Activated CD4-positive, alpha-beta memory T cell treated with anti-CD3 and anti-CD28 coated beads for 36 hours (primary cell): Measurements from ENCODE around the gene LRP5. TPM values are rescaled to one million over a fixed set of nuclear protein-coding genes. Genes with fewer than 3 reads are reported as not detected.
A peak's percentile ranks its signal among the peaks of the same experiment; 100 is the strongest.

Experiments used
- CTCF ChIA-PET: fragments of 350-600 bp; sonication (Branson Sonifier 250); formaldehyde crosslinking; loops from one replicate; lab custom pipeline; 2021; ENCODE audit warnings: antibody characterized with exemption, inconsistent platforms; lab: Charles Lee
- POLR2A ChIA-PET: fragments of 350-600 bp; sonication (Branson Sonifier 250); formaldehyde crosslinking; loops from one replicate; lab custom pipeline; 2021; ENCODE audit warnings: antibody characterized with exemption; lab: Charles Lee
- DNase-seq: peaks from one replicate; pipeline ENCODE4 v3.0.0-alpha.2; 2020
- H3K27ac Mint-ChIP-seq: one replicate; pipeline ENCODE4 v1.8.0; 2021; ENCODE audit warnings: mixed read lengths
- H3K27me3 Mint-ChIP-seq: one replicate; pipeline ENCODE4 v1.8.0; 2021; ENCODE audit warnings: mixed read lengths
- H3K36me3 Mint-ChIP-seq: one replicate; pipeline ENCODE4 v1.8.0; 2021; ENCODE audit warnings: mixed read lengths
- H3K4me1 Mint-ChIP-seq: one replicate; pipeline ENCODE4 v1.8.0; 2021; ENCODE audit warnings: low read depth, mixed read lengths
- H3K4me3 Mint-ChIP-seq: one replicate; pipeline ENCODE4 v1.8.0; 2021; ENCODE audit warnings: mild to moderate bottlenecking, mixed read lengths
- H3K9me3 Mint-ChIP-seq: one replicate; pipeline ENCODE4 v1.8.0; 2021; ENCODE audit warnings: mixed read lengths
- intact Hi-C: fragments of 100-400 bp; cut with micrococcal nuclease; formaldehyde crosslinking; loops from one replicate; pipeline ENCODE4 v1.15.1; 2023
- total RNA-seq, 2 experiments: library from RNA; stranded (reverse); gene quantifications; one replicate each; pipeline ENCODE4 v1.2.3, GENCODE V29; 2021

LRP5 gene
- total RNA-seq: 1 to 10 TPM; 6.1 to 7.6 TPM

DNA sequence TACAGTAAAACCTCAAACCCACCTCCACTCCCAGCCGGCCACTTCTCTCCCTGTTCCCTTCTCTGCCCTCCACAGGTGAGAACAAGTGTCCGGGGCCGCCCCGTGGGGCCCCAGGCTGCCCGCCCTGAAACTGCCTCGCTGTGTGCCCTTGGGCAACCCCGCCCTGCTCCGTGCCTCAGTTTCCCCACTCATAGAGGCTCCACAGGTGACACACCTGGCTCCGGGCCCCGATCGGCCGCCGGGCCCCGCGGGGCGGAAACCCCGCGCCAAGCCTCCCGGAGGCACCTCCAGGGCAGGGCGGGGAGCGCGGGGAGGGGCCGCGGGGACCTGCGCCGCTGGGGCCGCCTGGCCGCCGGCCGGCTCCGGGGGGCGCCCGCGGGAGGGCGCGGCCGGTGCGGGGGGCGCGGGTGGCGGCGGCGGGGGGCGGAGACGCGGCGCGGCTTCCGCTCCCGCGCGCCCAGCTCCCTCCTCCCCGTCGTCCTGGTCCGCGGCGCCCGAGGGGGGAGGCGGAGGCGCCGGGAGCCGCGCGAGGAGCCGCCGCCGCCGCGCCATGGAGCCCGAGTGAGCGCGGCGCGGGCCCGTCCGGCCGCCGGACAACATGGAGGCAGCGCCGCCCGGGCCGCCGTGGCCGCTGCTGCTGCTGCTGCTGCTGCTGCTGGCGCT is at the start of gene LRP5:
LRP5 (plus strand) TSS at position 475 of the 663 bp plus-strand sequence; CDS start at position 599, 124 bp downstream.
- Mint-ChIP-seq H3K27me3 (peaks cover 7% of the 10 kb centered on the region), H3K36me3 (no peaks in the 10 kb centered on the region), H3K9me3 (no peaks in the 10 kb centered on the region), H3K27ac (no peak within 1 kb of the TSS), H3K4me3 (peak within 1 kb of the TSS; percentile 80), H3K4me1 (peaks cover 7% of the 10 kb centered on the region)
- peak; percentile 19 for DNase-seq
- CTCF ChIA-PET: interaction anchor here (1.3 kb wide), 1 partner anchor 14 kb away, joined by 4 read pairs; no protein-coding TSS in a partner anchor
- POLR2A ChIA-PET: no interaction called here
- intact Hi-C loops: no loop called here

- no peaks in the 10 kb centered on the region for H3K4me1 Mint-ChIP-seq
- peaks cover 19% of the 10 kb centered on the region for H3K36me3 Mint-ChIP-seq
- H3K27me3 Mint-ChIP-seq: no peaks in the 10 kb centered on the region
- intact Hi-C loops: no loop called here
- H3K9me3 Mint-ChIP-seq: no peaks in the 10 kb centered on the region
- CTCF ChIA-PET: interaction anchor here (1.0 kb wide), 1 partner anchor 35 kb away, joined by 3 read pairs; no protein-coding TSS in a partner anchor
- H3K4me3 Mint-ChIP-seq: no peak overlapping the region
- DNase-seq: no peak
- no peak overlapping the region for H3K27ac Mint-ChIP-seq
- POLR2A ChIA-PET: no interaction called here
These were observed 48.9 kb upstream of the LRP5 start for GRCh38 chr11:68263444-68264035.

- Mint-ChIP-seq H3K4me1 (peaks cover 2% of the 10 kb centered on the region), H3K4me3 (no peak overlapping the region), H3K27ac (no peak overlapping the region), H3K9me3 (no peaks in the 10 kb centered on the region), H3K27me3 (no peaks in the 10 kb centered on the region), H3K36me3 (peaks cover 19% of the 10 kb centered on the region)
- ChIA-PET CTCF (no interaction called here), POLR2A (no interaction called here)
- DNase-seq: no peak
- intact Hi-C loops: no loop called here
These were observed 48.1 kb upstream of the LRP5 start for GRCh38 chr11:68264244-68264643.

DNA sequence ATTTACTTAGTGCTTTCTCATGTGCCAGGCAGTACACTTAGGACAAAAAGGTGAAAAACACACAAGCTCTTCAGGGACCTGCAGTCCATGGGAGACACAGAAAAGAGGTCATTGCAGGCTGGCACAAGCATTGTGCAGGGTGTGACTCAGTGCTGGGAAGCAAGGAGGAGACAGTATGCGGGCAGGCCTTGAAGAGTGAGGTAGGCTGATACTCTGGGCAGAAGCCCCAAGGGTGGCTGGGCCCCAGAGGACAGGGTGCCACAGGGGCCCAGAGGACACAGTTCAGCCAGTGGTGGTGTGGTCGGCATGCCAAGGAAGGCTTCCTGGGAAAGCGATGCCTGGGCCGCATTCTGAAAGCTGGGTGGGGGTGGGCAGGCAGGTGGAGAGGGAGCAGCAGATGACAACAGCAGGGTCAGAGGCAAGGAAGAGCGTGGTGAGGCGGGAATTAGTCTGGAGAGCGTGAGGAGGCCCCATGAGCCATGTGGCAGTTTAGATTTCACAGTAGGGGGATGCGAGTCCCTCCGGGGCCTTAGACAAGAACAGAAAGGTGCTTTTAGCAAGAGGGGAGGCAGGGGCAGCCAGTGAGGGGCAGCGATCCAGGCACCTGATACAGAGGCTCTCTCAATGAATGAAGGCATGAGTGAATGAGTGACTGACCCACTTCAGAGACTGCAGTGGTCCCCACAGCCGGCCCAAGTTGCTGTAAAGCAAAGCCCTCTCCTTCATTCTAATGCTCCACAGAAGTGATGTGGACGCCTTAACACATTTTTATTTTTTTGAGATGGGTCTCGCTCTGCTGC is 47.5 kb upstream of the LRP5 start:
- H3K4me3 Mint-ChIP-seq: no peak overlapping the region
- H3K27me3 Mint-ChIP-seq: no peaks in the 10 kb centered on the region
- ChIA-PET POLR2A (no interaction called here), CTCF (interaction anchor here (1.7 to 3.6 kb wide), 2 partner anchors 7 to 32 kb away, joined by 12 to 21 read pairs; no protein-coding TSS in a partner anchor)
- peaks cover 5% of the 10 kb centered on the region for H3K4me1 Mint-ChIP-seq
- peaks cover 19% of the 10 kb centered on the region for H3K36me3 Mint-ChIP-seq
- intact Hi-C loops: no loop called here
- DNase-seq: no peak
- no peak overlapping the region for H3K27ac Mint-ChIP-seq
- no peaks in the 10 kb centered on the region for H3K9me3 Mint-ChIP-seq

GRCh38 chr11:68266121-68266891 is 46.1 kb upstream of the LRP5 start:
- H3K9me3 Mint-ChIP-seq: no peaks in the 10 kb centered on the region
- CTCF ChIA-PET: interaction anchor here (0.6 to 3.6 kb wide), 3 partner anchors 9 to 31 kb away, joined by 4 to 21 read pairs (median 12); no protein-coding TSS in a partner anchor
- POLR2A ChIA-PET: no interaction called here
- H3K4me3 Mint-ChIP-seq: no peak overlapping the region
- no peak for DNase-seq
- H3K27me3 Mint-ChIP-seq: no peaks in the 10 kb centered on the region
- H3K36me3 Mint-ChIP-seq: peaks cover 19% of the 10 kb centered on the region
- intact Hi-C loops: no loop called here
- H3K27ac Mint-ChIP-seq: no peak overlapping the region
- H3K4me1 Mint-ChIP-seq: peaks cover 14% of the 10 kb centered on the region

DNA sequence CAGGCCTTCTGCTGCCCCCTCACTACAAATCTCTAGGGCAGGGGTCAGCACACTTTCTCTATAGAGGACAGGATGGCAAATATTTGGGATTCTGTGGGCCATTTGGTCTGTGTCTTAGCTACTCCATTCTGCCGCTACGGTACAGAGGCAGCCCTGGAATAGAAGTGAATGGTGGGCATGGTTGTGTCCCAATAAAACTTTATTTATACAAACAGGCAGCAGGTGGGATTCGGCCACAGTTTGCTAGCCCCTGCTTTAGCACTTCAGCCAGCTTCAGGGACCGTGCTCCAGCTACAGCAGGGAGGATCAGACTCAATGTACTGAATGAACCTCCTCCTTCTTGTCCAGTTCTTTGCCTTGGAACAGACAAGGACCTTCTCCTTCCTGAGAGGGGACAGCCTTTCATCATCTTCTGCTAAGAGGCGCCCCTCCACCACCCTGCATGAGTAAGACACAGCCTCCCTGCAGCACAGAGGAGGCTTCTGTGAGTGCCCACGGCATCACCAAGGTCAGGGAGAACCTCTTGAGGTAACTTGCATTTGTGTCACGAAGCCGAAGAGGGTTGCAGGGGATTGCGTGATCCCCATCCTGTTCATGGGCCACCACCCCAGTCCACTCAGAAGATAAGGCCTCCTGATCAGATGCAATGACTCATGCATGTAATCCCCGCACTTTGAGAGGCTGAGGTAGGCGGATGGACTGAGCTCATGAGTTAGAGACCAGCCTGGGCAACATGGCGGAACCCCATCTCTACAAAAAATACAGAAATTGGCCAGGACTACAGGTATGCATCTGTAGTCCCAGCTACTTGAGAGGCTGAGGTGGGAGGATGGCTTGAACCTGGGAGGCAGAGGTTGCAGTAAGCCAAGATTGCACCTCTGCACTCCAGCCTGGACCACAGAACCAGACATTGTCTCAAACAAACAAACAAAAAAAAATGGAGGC is 45.2 kb upstream of the LRP5 start:
- Mint-ChIP-seq H3K27ac (no peak overlapping the region), H3K4me3 (no peak overlapping the region), H3K4me1 (peaks cover 14% of the 10 kb centered on the region), H3K36me3 (peaks cover 16% of the 10 kb centered on the region), H3K9me3 (no peaks in the 10 kb centered on the region), H3K27me3 (no peaks in the 10 kb centered on the region)
- CTCF ChIA-PET: interaction anchor here (3.6 kb wide), 1 partner anchor 10 kb away, joined by 21 read pairs; no protein-coding TSS in a partner anchor
- POLR2A ChIA-PET: no interaction called here
- no peak for DNase-seq
- intact Hi-C loops: no loop called here

DNA sequence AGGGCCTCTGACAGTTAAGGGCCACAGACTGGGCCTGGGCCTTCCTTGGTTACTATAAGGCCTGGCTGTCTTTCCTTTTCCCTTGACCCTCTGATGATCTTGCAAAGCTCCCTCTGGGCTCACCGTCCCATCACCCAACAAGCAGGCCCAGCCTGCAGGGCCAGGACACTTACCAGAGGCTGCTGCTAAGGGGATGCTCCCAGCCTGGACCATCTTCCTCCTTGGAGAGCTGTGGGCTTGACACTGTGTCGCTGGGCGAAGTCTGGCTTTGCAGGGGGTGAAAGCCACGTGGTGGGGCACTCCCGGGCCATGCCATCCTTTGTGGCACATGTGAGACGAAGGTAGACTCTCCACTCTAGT is 44.5 kb upstream of the LRP5 start:
- H3K9me3 Mint-ChIP-seq: no peaks in the 10 kb centered on the region
- H3K4me1 Mint-ChIP-seq: peaks cover 20% of the 10 kb centered on the region
- ChIA-PET POLR2A (no interaction called here), CTCF (interaction anchor here (3.6 kb wide), 1 partner anchor 10 kb away, joined by 21 read pairs; no protein-coding TSS in a partner anchor)
- no peak for DNase-seq
- H3K27me3 Mint-ChIP-seq: no peaks in the 10 kb centered on the region
- peaks cover 15% of the 10 kb centered on the region for H3K36me3 Mint-ChIP-seq
- intact Hi-C loops: no loop called here
- no peak overlapping the region for H3K27ac Mint-ChIP-seq
- no peak overlapping the region for H3K4me3 Mint-ChIP-seq

- no peak for DNase-seq
- intact Hi-C loops: loop anchor here (5.0 to 10.0 kb wide), 2 partner anchors 55 to 193 kb away; partner anchors contain the start of genes KMT5B and PPP6R3
- H3K9me3 Mint-ChIP-seq: no peaks in the 10 kb centered on the region
- ChIA-PET POLR2A (no interaction called here), CTCF (interaction anchor here (2.7 kb wide), 1 partner anchor 28 kb away, joined by 46 read pairs; no protein-coding TSS in a partner anchor)
- no peaks in the 10 kb centered on the region for H3K27me3 Mint-ChIP-seq
- peaks cover 22% of the 10 kb centered on the region for H3K4me1 Mint-ChIP-seq
- peaks cover 11% of the 10 kb centered on the region for H3K36me3 Mint-ChIP-seq
- no peak overlapping the region for H3K27ac Mint-ChIP-seq
- H3K4me3 Mint-ChIP-seq: no peak overlapping the region
These were observed 42.8 kb upstream of the LRP5 start for GRCh38 chr11:68269414-68270081.

GRCh38 chr11:68270196-68271022 is 42.0 kb upstream of the LRP5 start:
- Mint-ChIP-seq H3K4me3 (peak overlapping the region; percentile 97), H3K27me3 (no peaks in the 10 kb centered on the region), H3K27ac (no peak overlapping the region), H3K4me1 (peaks cover 22% of the 10 kb centered on the region), H3K36me3 (peaks cover 6% of the 10 kb centered on the region), H3K9me3 (no peaks in the 10 kb centered on the region)
- intact Hi-C loops: loop anchor here (1.0 to 10.0 kb wide), 3 partner anchors 27 to 192 kb away; partner anchors contain the start of genes KMT5B and PPP6R3
- ChIA-PET POLR2A (interaction anchor here (1.9 kb wide), 1 partner anchor 13 kb away, joined by 5 read pairs; no protein-coding TSS in a partner anchor), CTCF (interaction anchor here (0.6 to 3.5 kb wide), 7 partner anchors 12 to 191 kb away, joined by 3 to 46 read pairs (median 3); no protein-coding TSS in a partner anchor)
- no peak for DNase-seq
